WI38 (cell line): ENCODE results near the gene E2F2.

Experiments
- H3K4me3 ChIP-seq: 2 replicates; pipeline ENCODE4 v1.5.1; 2011; ENCODE audit warnings: low read depth, mild to moderate bottlenecking, control low read depth, low read length
- CTCF ChIP-seq: IDR thresholded peaks from 2 replicates; pipeline ENCODE4 v1.5.1; 2012; ENCODE audit warnings: low read depth, mild to moderate bottlenecking, control low read depth, low read length

Gene E2F2

GRCh38 chr1:23530747-23531561, at the start of gene E2F2:
TSS of gene E2F2 (minus strand) at chr1:23531233. CDS start at chr1:23530793, 440 bp downstream.
- TF ChIP-seq CTCF, result no peak
- peak within 1 kb of the TSS; percentile 65 for H3K4me3 ChIP-seq

- no peak overlapping the region for H3K4me3 ChIP-seq
- no peak for TF ChIP-seq CTCF
Observed at GRCh38 chr1:23578997-23579363, 47.9 kb upstream of the E2F2 start.

- H3K4me3 ChIP-seq, result peak overlapping the region; percentile 14; the same call in 1 of the 2 replicates
- TF ChIP-seq CTCF, result no peak
Observed at GRCh38 chr1:23578311-23578996, 47.4 kb upstream of the E2F2 start.

- TF ChIP-seq CTCF, result no peak
- H3K4me3 ChIP-seq, result peak overlapping the region; percentile 42
Observed at GRCh38 chr1:23577056-23578004, 46.3 kb upstream of the E2F2 start.

GRCh38 chr1:23576338-23577055, 45.5 kb upstream of the E2F2 start:
- TF ChIP-seq CTCF, result no peak
- H3K4me3 ChIP-seq, result peak overlapping the region; percentile 42; the same call in 1 of the 2 replicates

GRCh38 chr1:23575226-23575810, 44.3 kb upstream of the E2F2 start:
- TF ChIP-seq CTCF, result no peak
- no peak overlapping the region for H3K4me3 ChIP-seq
